Endothelial cell of umbilical vein (primary cell): Measurements from ENCODE around the gene PTPN13. TPM values are rescaled to one million over a fixed set of nuclear protein-coding genes. Genes with fewer than 3 reads are reported as not detected.

Experiments
- BruUV-seq: library from RNA; stranded (reverse); fragments of 400-500 nt; replicated peaks from 2 replicates; lab custom pipeline; 2021; lab: Mats Ljungman, UMichigan
- CTCF ChIA-PET: fragments of 300-600, 350-600 bp; sonication (Branson Sonifier 250); formaldehyde crosslinking; loops from one replicate; lab custom pipeline; 2021; ENCODE audit warnings: antibody characterized with exemption, inconsistent platforms; lab: Charles Lee
- POLR2A ChIA-PET: fragments of 300-600, 350-600 bp; sonication (Branson Sonifier 250); formaldehyde crosslinking; loops from one replicate; lab custom pipeline; 2021; ENCODE audit warnings: antibody characterized with exemption, inconsistent platforms; lab: Charles Lee
- DNase-seq: peaks from one replicate; pipeline ENCODE4 v3.0.0-alpha.2; 2011; ENCODE audit warnings: low read depth, low spot score
- FAIRE-seq: peaks from 2 replicates; lab custom pipeline; 2011; peaks lifted over from hg19 to GRCh38; lab: Jason Lieb, UNC
- H2AFZ ChIP-seq: 2 replicates; pipeline ENCODE4 v1.6.0; 2012; ENCODE audit warnings: low read depth, low read length, control low read depth, inconsistent platforms
- H3K27ac ChIP-seq: 2 replicates; pipeline ENCODE4 v1.5.1; 2011; ENCODE audit warnings: low read depth, mild to moderate bottlenecking, control low read depth, low read length, moderate library complexity; ENCODE audit not compliant: insufficient read depth
- H3K27me3 ChIP-seq, 2 experiments: 2 replicates each; pipeline versions ENCODE4 v1.6.0 to v1.6.1; 2011; ENCODE audit warnings: low read length in 2 of 2, mixed read lengths in 1 of 2; ENCODE audit not compliant: control insufficient read depth in 2 of 2, insufficient read depth in 2 of 2
- H3K36me3 ChIP-seq, 2 experiments: 2 replicates in 1 of 2; 3 replicates in 1 of 2; pipeline ENCODE4 v1.5.1; 2011; ENCODE audit warnings: low read length in 2 of 2, mild to moderate bottlenecking in 1 of 2, moderate library complexity in 1 of 2; ENCODE audit not compliant: control insufficient read depth in 2 of 2, insufficient read depth in 2 of 2; ENCODE audit errors: extremely low read depth in 1 of 2
- H3K4me1 ChIP-seq: 3 replicates; pipeline ENCODE4 v1.5.1; 2011; ENCODE audit warnings: mild to moderate bottlenecking, low read length; ENCODE audit not compliant: control insufficient read depth, insufficient read depth; ENCODE audit errors: extremely low read depth
- H3K4me2 ChIP-seq: 2 replicates; pipeline ENCODE4 v1.6.1; 2011; ENCODE audit warnings: low read length, control low read depth, mixed read lengths; ENCODE audit not compliant: insufficient read depth
- H3K4me3 ChIP-seq, 3 experiments: fragments of 200-600 bp in 1 of 3; sonication (generic), shearing (Covaris generic) in 1 of 3; replicated peaks in 1 of 3; 2 replicates each; pipeline ENCODE4 v1.5.1; 2011 to 2016; ENCODE audit warnings: control low read depth in 3 of 3, low read length in 3 of 3, mild to moderate bottlenecking in 2 of 3, inconsistent platforms in 1 of 3, low read depth in 1 of 3, moderate library complexity in 1 of 3; ENCODE audit not compliant: insufficient read depth in 1 of 3
- H3K79me2 ChIP-seq: 2 replicates; pipeline ENCODE4 v1.6.0; 2012; ENCODE audit warnings: low read length, inconsistent platforms; ENCODE audit not compliant: control insufficient read depth, insufficient read depth
- H3K9ac ChIP-seq: replicated peaks from 2 replicates; pipeline ENCODE3; 2011; ENCODE audit warnings: low read length, control low read depth; ENCODE audit not compliant: insufficient read depth; ENCODE audit errors: extremely low read depth
- H3K9me1 ChIP-seq: replicated peaks from 3 replicates; pipeline ENCODE4 v1.6.0; 2011; ENCODE audit warnings: mild to moderate bottlenecking, low read length; ENCODE audit not compliant: control insufficient read depth, insufficient read depth; ENCODE audit errors: extremely low read depth
- H3K9me3 ChIP-seq: replicated peaks from 2 replicates; pipeline ENCODE4 v1.5.1; 2012; ENCODE audit warnings: low read length, inconsistent platforms; ENCODE audit not compliant: control insufficient read depth, insufficient read depth
- H4K20me1 ChIP-seq: replicated peaks from 2 replicates; pipeline ENCODE3; 2011; ENCODE audit warnings: mild to moderate bottlenecking, low read length; ENCODE audit not compliant: control insufficient read depth, insufficient read depth; ENCODE audit errors: extremely low read depth
- EZH2 ChIP-seq: IDR thresholded peaks from 2 replicates; pipeline ENCODE4 v1.6.1; 2012; ENCODE audit warnings: borderline replicate concordance, low read depth, mild to moderate bottlenecking, moderate library complexity, low read length, inconsistent platforms; ENCODE audit not compliant: severe bottlenecking
- FOS ChIP-seq: IDR thresholded peaks from 2 replicates; pipeline ENCODE4 v1.6.1; 2011; ENCODE audit warnings: mild to moderate bottlenecking, low read length, moderate library complexity, borderline replicate concordance; ENCODE audit not compliant: insufficient read depth
- GATA2 ChIP-seq: IDR thresholded peaks from 2 replicates; pipeline ENCODE4 v1.7.0; 2011; ENCODE audit warnings: low read depth, mild to moderate bottlenecking, moderate library complexity, mixed read lengths, low read length; ENCODE audit not compliant: insufficient read length, insufficient read depth
- JUN ChIP-seq: IDR thresholded peaks from 2 replicates; pipeline ENCODE4 v1.6.1; 2011; ENCODE audit warnings: borderline replicate concordance, low read depth; ENCODE audit not compliant: insufficient read length, insufficient read depth
- MYC ChIP-seq: IDR thresholded peaks from one replicate; pipeline ENCODE4 v1.6.1; 2011; ENCODE audit warnings: mild to moderate bottlenecking, low read depth, low read length
- POLR2A ChIP-seq: IDR thresholded peaks from 2 replicates; pipeline ENCODE4 v1.6.1; 2012; ENCODE audit warnings: low read depth, mild to moderate bottlenecking, control low read depth, low read length
- POLR2AphosphoS5 ChIP-seq: IDR thresholded peaks from 2 replicates; pipeline ENCODE4 v1.6.1; 2012; ENCODE audit warnings: low read depth, mild to moderate bottlenecking, control low read depth, low read length, moderate library complexity; ENCODE audit not compliant: insufficient read depth
- dilution Hi-C: fragments of 300-500 bp; cut with MboI; formaldehyde crosslinking; loops from one replicate; pipeline ENCODE4 v1.15.0; 2019; ENCODE audit warnings: low sequenced_read_pairs; ENCODE audit not compliant: extremely low pct_ligation_motif_present
- intact Hi-C: fragments of 100-400 bp; cut with micrococcal nuclease; formaldehyde crosslinking; loops from one replicate; pipeline ENCODE4 v1.10.0; 2022
- polyA plus RNA-seq, 4 experiments: library from polyadenylated mRNA; depleted of rRNA in 3 of 4; stranded (reverse) in 3 of 4; unstranded in 1 of 4; fragments of >200 nt; gene quantifications; 2 replicates each; pipeline versions ENCODE4 v1.2.1 to v1.2.3, GENCODE V29; 2011 to 2012; ENCODE audit warnings: missing spikeins in 1 of 4
- total RNA-seq: library from RNA; stranded (reverse); gene quantifications from 2 replicates; pipeline ENCODE4 v1.2.3, GENCODE V29; 2021
- TF ChIP-seq, protein P1 (sequence below): IDR thresholded peaks from 2 replicates; pipeline ENCODE4 v1.6.1; 2011; ENCODE audit not compliant: insufficient read depth, insufficient read length
- TF ChIP-seq, protein P2 (sequence below), 2 donors: IDR thresholded peaks; 1 replicate in 1 of 2; 2 replicates in 1 of 2; pipeline ENCODE4 v1.5.1; 2011; ENCODE audit warnings: low read length in 2 of 2, mild to moderate bottlenecking in 2 of 2, moderate library complexity in 2 of 2, control low read depth in 1 of 2, inconsistent platforms in 1 of 2, low read depth in 1 of 2; ENCODE audit not compliant: insufficient read depth in 1 of 2; ENCODE audit errors: extremely low read depth in 1 of 2

PTPN13 gene
- total and polyA plus RNA-seq, 2 donors (not counting 3 experiments of a cell fraction or from before 2014, with no cell fraction given), result 0.69 to 2.9 TPM

DNA sequence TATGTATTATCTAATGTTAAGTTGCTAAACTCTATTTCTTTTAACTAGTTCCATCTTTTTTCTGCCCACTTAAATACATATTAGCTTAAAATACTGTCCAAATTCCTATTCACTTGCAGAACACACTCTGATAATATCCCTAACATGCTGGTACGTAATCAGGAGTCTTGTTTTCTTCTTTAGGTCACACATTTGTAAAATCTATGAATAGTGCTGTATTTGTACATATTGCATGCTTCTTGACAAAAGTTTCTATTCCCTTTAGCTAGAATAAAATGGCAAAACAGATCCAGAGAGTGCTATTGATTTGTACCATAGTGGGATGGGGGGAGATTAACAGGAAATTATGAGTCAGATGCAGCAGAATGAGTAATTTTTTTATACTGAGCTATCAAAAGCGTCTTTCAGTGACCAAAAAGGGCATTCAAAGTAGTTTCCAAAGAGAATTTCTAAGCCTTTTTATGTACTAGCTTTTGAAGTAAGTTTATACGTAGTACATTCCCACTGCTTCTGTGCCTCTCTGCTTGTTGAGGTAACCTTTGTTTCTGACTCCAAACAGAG lies 126.5 kb downstream of the PTPN13 start:
- Histone ChIP-seq H4K20me1 (no peaks in the 10 kb centered on the region), H3K27me3 (no peaks in the 10 kb centered on the region), H3K9me3 (no peaks in the 10 kb centered on the region), H3K4me2 (peak overlapping the region; percentile 8), H3K4me3 (no peak overlapping the region), H2AFZ (no peak overlapping the region), H3K27ac (no peak overlapping the region), H3K9me1 (no peaks in the 10 kb centered on the region), H3K9ac (no peak overlapping the region), H3K4me1 (peaks cover 10% of the 10 kb centered on the region), H3K79me2 (no peaks in the 10 kb centered on the region), H3K36me3 (no peaks in the 10 kb centered on the region)
- BruUV-seq, result no TSS peak
- CTCF ChIA-PET, result interaction anchor here (0.6 to 2.0 kb wide), 7 partner anchors 9 to 225 kb away, joined by 3 to 6 read pairs (median 3); no protein-coding TSS in a partner anchor
- POLR2A ChIA-PET, result no interaction called here
- DNase-seq (peak; percentile 56), FAIRE-seq (peak; percentile 53)
- intact Hi-C loops, result no loop called here
- dilution Hi-C loops, result no loop called here
- TF ChIP-seq EZH2, result no peak
- TF ChIP-seq JUN, result peak; percentile 63
- peak; percentile 65 for TF ChIP-seq FOS

DNA sequence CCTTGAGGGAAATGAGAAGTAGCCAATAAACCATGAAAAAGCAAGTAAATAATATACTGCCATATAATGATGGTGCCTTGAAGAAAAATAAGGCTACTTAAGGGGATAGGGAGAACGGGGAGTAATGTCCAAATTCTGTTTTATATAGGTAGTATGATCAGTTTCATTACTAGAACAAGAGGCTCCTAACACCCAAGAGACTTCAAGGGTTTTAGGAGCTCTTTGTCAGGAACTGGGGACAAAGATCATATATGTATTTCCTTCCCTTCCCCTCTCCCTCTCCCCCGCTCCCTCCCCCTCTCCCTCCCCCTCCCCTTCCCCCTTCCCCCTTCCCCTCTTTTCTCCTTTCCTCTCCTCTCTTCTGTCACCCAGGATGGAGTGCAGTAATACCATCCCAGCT lies 127.3 kb downstream of the PTPN13 start:
- dilution Hi-C loops, result no loop called here

More for the DNA sequence above, 127.3 kb downstream of the PTPN13 start:
- Histone ChIP-seq H3K9me3 (no peaks in the 10 kb centered on the region), H2AFZ (no peak overlapping the region), H4K20me1 (no peaks in the 10 kb centered on the region), H3K4me1 (peaks cover 10% of the 10 kb centered on the region), H3K9me1 (no peaks in the 10 kb centered on the region), H3K27me3 (no peaks in the 10 kb centered on the region), H3K36me3 (no peaks in the 10 kb centered on the region), H3K79me2 (no peaks in the 10 kb centered on the region), H3K9ac (no peak overlapping the region), H3K4me3 (no peak overlapping the region), H3K27ac (no peak overlapping the region), H3K4me2 (no peak overlapping the region)
- POLR2A ChIA-PET, result no interaction called here
- no peak for DNase-seq
- intact Hi-C loops, result no loop called here
- CTCF ChIA-PET, result interaction anchor here (1.0 to 2.0 kb wide), 5 partner anchors 8 to 226 kb away, joined by 3 to 6 read pairs (median 3); no protein-coding TSS in a partner anchor
- TF ChIP-seq FOS, result no peak
- TF ChIP-seq POLR2AphosphoS5, result no peak
- TF ChIP-seq, protein P1, sequence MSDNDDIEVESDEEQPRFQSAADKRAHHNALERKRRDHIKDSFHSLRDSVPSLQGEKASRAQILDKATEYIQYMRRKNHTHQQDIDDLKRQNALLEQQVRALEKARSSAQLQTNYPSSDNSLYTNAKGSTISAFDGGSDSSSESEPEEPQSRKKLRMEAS, result no peak
- TF ChIP-seq POLR2A, result no peak
- TF ChIP-seq JUN, result no peak
- TF ChIP-seq EZH2, result no peak
- TF ChIP-seq, protein P2, sequence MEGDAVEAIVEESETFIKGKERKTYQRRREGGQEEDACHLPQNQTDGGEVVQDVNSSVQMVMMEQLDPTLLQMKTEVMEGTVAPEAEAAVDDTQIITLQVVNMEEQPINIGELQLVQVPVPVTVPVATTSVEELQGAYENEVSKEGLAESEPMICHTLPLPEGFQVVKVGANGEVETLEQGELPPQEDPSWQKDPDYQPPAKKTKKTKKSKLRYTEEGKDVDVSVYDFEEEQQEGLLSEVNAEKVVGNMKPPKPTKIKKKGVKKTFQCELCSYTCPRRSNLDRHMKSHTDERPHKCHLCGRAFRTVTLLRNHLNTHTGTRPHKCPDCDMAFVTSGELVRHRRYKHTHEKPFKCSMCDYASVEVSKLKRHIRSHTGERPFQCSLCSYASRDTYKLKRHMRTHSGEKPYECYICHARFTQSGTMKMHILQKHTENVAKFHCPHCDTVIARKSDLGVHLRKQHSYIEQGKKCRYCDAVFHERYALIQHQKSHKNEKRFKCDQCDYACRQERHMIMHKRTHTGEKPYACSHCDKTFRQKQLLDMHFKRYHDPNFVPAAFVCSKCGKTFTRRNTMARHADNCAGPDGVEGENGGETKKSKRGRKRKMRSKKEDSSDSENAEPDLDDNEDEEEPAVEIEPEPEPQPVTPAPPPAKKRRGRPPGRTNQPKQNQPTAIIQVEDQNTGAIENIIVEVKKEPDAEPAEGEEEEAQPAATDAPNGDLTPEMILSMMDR (IDR thresholded peaks at IDR 0.05; ENCODE audit: extremely low read depth in 1 of 2, insufficient read depth in 1 of 2, low read depth in 1 of 2, low read length in 2 of 2), result no peak
- TF ChIP-seq MYC, result no peak
- TF ChIP-seq GATA2, result no peak
- no peak for FAIRE-seq
- no TSS peak for BruUV-seq
